ENCODE results near the gene ZBTB4.

GRCh38 chr17:7440113-7440833, 39.2 kb downstream of the ZBTB4 start:
- TF ChIP-seq EP300 (conservative IDR thresholded peaks at IDR 0.05; ENCODE audit: poor library complexity, severe bottlenecking) (peak; percentile 30), POLR2AphosphoS5 (IDR thresholded peaks at IDR 0.05) (peak; percentile 86)
- TF ChIP-seq, protein P1, sequence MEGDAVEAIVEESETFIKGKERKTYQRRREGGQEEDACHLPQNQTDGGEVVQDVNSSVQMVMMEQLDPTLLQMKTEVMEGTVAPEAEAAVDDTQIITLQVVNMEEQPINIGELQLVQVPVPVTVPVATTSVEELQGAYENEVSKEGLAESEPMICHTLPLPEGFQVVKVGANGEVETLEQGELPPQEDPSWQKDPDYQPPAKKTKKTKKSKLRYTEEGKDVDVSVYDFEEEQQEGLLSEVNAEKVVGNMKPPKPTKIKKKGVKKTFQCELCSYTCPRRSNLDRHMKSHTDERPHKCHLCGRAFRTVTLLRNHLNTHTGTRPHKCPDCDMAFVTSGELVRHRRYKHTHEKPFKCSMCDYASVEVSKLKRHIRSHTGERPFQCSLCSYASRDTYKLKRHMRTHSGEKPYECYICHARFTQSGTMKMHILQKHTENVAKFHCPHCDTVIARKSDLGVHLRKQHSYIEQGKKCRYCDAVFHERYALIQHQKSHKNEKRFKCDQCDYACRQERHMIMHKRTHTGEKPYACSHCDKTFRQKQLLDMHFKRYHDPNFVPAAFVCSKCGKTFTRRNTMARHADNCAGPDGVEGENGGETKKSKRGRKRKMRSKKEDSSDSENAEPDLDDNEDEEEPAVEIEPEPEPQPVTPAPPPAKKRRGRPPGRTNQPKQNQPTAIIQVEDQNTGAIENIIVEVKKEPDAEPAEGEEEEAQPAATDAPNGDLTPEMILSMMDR (IDR thresholded peaks at IDR 0.05; ENCODE audit: poor library complexity, severe bottlenecking) = no peak

Data from neural cell (in vitro differentiated cells).